Measurements from ENCODE around the gene RIPOR1.

- TF ChIP-seq, protein P1, sequence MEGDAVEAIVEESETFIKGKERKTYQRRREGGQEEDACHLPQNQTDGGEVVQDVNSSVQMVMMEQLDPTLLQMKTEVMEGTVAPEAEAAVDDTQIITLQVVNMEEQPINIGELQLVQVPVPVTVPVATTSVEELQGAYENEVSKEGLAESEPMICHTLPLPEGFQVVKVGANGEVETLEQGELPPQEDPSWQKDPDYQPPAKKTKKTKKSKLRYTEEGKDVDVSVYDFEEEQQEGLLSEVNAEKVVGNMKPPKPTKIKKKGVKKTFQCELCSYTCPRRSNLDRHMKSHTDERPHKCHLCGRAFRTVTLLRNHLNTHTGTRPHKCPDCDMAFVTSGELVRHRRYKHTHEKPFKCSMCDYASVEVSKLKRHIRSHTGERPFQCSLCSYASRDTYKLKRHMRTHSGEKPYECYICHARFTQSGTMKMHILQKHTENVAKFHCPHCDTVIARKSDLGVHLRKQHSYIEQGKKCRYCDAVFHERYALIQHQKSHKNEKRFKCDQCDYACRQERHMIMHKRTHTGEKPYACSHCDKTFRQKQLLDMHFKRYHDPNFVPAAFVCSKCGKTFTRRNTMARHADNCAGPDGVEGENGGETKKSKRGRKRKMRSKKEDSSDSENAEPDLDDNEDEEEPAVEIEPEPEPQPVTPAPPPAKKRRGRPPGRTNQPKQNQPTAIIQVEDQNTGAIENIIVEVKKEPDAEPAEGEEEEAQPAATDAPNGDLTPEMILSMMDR (conservative IDR thresholded peaks at IDR 0.05) = no peak
- TF ChIP-seq ZFX (IDR thresholded peaks at IDR 0.05) = no peak
Measured at GRCh38 chr16:67504031-67505021, 24.3 kb upstream of the RIPOR1 start.
